ENCODE results near the gene MDH1. TPM values are rescaled to one million over a fixed set of nuclear protein-coding genes. Genes with fewer than 3 reads are reported as not detected.
"Not testable (repeated sequence)": the region's sequence is repeated elsewhere in the genome, so short reads cannot be mapped to it uniquely, and the experiment has no call there.

The MDH1 gene
- total and polyA plus RNA-seq, 12 donors, result 1,017 to 1,698 (median 1,564) TPM

GRCh38 chr2:63598981-63599380 is 10.2 kb downstream of the MDH1 start:
- no peak for TF ChIP-seq CTCF (IDR thresholded peaks at IDR 0.05)
- Histone ChIP-seq H3K9me3 (no peaks in the 10 kb centered on the region), H3K27me3 (no peaks in the 10 kb centered on the region), H3K4me1 (peaks cover 0 to 64% (median 24%) of the 10 kb centered on the region in 9 donors), H3K4me3 (no peak overlapping the region), H3K36me3 (peaks cover 0 to 100% (median 53%) of the 10 kb centered on the region in 9 donors), H3K27ac (no peak overlapping the region)
- DNase-seq, result no peak
- 52 to 59% methylated on average over 2 of the region's 2 CpGs for WGBS, 2 donors
- intact Hi-C loops (cut with DNase I), result loop anchor here in 1 of 10 donors (10.0 kb wide), 1 partner anchor 256 kb away; no protein-coding TSS in a partner anchor
- ATAC-seq, result no peak

- H3K4me3 ChIP-seq, result no peak overlapping the region
- no peaks in the 10 kb centered on the region for H3K27me3 ChIP-seq
- H3K4me1 ChIP-seq, result peaks cover 0 to 44% (median 14%) of the 10 kb centered on the region in 9 donors
- intact Hi-C loops (cut with DNase I), result no loop called here
- no peak for ATAC-seq
- DNase-seq, result no peak
- WGBS, 2 donors, result 28 to 55% methylated on average over 1 of the region's 1 CpG
- TF ChIP-seq CTCF (IDR thresholded peaks at IDR 0.05), result no peak
- no peaks in the 10 kb centered on the region for H3K9me3 ChIP-seq
- peak overlapping the region in 1 of 10 donors; percentile 11 for H3K27ac ChIP-seq
- H3K36me3 ChIP-seq, result peaks cover 0 to 100% (median 61%) of the 10 kb centered on the region in 9 donors
Measured at GRCh38 chr2:63600881-63601460, 12.2 kb downstream of the MDH1 start.

- Histone ChIP-seq H3K4me1 (peaks cover 0 to 17% (median 3%) of the 10 kb centered on the region in 9 donors), H3K9me3 (no peaks in the 10 kb centered on the region), H3K4me3 (no peak overlapping the region), H3K27ac (no peak overlapping the region), H3K36me3 (peaks cover 0 to 90% (median 61%) of the 10 kb centered on the region in 9 donors), H3K27me3 (no peaks in the 10 kb centered on the region)
- intact Hi-C loops (cut with DNase I), result no loop called here
- TF ChIP-seq CTCF (IDR thresholded peaks at IDR 0.05), result no peak
- no peak for ATAC-seq
- 78 to 79% methylated on average over 4 of the region's 4 CpGs for WGBS, 2 donors
- DNase-seq, result no peak
Measured at GRCh38 chr2:63604666-63605065, 15.9 kb downstream of the MDH1 start.

GRCh38 chr2:63608865-63609264 is 20.1 kb downstream of the MDH1 start:
- H3K27ac ChIP-seq; intact Hi-C loops (cut with DNase I); H3K27me3 ChIP-seq; ATAC-seq; H3K9me3 ChIP-seq; H3K4me3 ChIP-seq; H3K4me1 ChIP-seq; DNase-seq: not testable (repeated sequence)
- peaks cover 0 to 48% (median 35%) of the 10 kb centered on the region in 9 donors for H3K36me3 ChIP-seq
- 65 to 71% methylated on average over 8 of the region's 8 CpGs for WGBS, 2 donors

GRCh38 chr2:63610525-63610924 is 21.8 kb downstream of the MDH1 start:
- H3K4me1 ChIP-seq, result peaks cover 0 to 10% (median 0%) of the 10 kb centered on the region in 9 donors
- peaks cover 0 to 31% (median 20%) of the 10 kb centered on the region in 9 donors for H3K36me3 ChIP-seq
- 98% methylated on average over 4 of the region's 4 CpGs for WGBS, 2 donors
- no peaks in the 10 kb centered on the region for H3K27me3 ChIP-seq
- DNase-seq, result no peak
- ATAC-seq, result no peak
- intact Hi-C loops (cut with DNase I), result no loop called here
- H3K4me3 ChIP-seq, result no peak overlapping the region
- H3K27ac ChIP-seq, result no peak overlapping the region
- H3K9me3 ChIP-seq, result no peaks in the 10 kb centered on the region
- TF ChIP-seq CTCF (IDR thresholded peaks at IDR 0.05), result no peak

Data from heart right ventricle (tissue), 16 donors.